ENCODE measurements around the gene LYRM4.

Gene LYRM4

DNA sequence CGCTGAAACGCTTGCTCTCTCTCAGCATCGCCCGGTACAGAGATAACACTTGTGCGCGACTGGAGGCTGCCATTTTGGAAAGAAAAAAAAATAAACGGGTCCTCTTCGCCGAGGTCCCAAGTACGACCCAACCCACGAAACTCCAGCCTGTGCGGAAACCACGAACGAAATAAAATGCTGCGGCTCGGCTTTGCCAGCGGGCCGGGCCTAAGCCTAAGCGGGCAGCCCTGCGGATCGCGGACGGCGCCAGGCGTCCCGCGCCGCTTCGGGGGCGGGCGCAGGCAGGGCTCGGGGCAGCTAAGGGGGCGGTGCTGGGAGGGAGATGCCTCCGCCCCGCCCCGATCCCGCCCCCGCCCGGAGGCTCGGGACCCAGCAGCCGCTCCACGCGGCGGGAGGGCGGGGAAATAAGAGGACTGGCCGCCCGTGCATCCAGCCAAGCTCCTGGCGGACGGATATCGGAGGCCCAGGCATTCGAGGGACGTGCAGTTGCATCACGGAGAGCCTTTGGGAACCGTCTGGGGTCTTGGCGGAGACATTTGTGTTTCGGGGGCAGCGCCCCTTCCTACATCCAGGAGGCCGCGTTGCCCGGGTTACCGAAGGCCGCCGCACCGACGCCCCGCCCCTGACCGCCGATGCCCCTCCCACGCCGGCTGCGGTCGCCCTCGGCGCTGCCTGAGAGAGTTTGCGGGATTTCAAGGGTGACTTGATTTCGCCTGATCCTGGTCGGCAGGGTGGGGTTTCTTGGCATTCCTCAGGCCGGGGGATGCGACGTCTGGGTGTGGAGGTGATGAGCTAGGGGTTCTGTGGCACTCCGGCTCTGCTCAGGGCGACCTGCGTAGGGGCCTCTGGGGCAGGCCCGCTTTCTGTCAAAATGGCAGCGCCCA is at the start of gene LYRM4, which contains the start of gene FARS2:
Gene LYRM4 (minus strand): TSS at position 290 of the 884 bp plus-strand sequence. CDS start 217 bp downstream, at position 73.
Gene FARS2 (plus strand): TSS at position 853 of the 884 bp plus-strand sequence.
- DNase-seq (ENCODE audit: low spot score), result peak; percentile 91

DNA sequence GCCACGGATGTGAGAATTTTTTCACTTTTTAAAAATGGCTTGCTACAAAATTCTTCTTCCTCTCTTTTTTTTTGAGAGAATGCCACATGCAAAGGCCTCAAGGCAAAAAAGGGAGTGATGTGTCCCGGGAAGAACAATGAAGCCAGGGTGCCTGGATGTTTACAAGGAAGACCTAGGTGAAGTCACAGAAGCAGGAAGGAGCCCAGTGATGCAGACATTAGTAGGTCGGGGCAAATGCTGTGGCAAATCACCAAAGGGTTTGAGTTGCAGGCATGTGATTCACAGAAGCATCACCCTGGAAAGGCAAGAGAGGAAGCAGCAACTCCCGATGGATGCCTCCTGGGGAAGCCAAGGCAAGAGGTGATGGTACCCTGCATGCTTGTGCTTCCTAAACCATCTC is 47.3 kb upstream of the LYRM4 start:
- no peak for DNase-seq (ENCODE audit: low spot score)

DNA sequence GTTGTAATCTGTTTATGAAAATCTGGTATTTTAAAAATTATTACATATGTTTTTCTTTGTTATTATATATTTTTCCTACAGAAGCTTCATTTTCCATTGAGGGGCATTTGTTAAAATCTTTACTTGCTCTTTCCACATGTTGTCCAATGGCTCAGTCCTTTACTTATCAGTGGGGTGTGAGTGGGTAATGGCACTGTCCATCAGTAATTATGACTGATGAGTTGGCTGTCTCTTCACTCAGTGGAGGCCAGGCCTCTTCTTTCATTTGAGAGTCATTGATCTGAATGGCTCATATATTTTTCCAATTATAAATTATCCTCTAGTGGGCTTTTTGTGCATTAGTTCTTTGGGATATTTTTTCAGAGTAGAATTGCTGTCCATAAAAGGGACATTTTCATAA is 46.3 kb upstream of the LYRM4 start:
- DNase-seq (ENCODE audit: low spot score), result no peak

DNA sequence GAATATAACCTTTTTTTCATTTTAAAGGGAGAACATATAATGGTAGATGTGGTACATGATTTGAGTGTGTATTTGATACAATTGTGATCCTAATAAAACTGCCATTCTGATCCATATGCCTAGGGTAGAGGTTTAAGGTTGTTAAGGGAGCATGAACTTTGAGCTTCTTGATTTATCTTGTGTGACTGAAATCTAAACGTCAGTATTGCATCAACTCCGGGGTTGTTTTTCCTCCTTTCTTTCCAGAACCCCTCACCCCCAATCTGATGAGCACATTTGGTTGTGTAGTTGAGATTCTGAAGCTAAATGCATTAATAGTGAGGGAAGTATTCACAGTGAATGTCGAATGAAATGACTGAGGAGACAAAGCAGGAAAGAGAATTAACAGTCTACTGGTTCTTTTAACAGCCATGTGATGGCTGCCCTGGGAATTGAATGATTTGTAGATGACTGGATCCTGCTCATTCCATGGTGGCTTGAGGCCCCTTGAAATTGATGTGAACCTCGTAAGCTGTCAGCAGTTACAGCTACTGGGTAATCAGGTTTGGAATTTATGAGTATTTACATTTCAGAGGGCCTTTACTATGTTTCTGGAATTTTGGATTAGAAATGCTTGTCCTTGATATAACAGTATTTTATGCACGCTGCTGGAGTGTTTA is 45.3 kb upstream of the LYRM4 start:
- no peak for DNase-seq (ENCODE audit: low spot score)

DNA sequence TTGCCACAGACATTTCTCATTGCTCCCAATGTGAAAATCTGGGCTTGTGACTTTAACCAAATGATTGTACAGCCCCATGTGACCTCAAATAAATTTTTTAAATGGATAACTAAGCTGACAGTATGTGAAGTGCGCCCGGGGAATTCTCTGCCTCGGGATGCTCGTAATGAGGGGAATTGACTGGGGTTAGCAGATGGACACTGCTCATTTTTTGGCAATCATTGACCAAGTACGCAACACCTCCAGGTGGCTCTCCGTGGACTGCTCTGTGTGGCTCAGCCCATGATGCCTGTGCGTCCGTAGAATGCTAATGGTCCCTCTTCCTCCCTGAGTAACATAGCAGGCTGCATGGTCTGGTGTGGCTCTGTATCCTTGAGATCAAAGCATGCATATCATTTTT is 42.9 kb upstream of the LYRM4 start:
- no peak for DNase-seq (ENCODE audit: low spot score)

DNA sequence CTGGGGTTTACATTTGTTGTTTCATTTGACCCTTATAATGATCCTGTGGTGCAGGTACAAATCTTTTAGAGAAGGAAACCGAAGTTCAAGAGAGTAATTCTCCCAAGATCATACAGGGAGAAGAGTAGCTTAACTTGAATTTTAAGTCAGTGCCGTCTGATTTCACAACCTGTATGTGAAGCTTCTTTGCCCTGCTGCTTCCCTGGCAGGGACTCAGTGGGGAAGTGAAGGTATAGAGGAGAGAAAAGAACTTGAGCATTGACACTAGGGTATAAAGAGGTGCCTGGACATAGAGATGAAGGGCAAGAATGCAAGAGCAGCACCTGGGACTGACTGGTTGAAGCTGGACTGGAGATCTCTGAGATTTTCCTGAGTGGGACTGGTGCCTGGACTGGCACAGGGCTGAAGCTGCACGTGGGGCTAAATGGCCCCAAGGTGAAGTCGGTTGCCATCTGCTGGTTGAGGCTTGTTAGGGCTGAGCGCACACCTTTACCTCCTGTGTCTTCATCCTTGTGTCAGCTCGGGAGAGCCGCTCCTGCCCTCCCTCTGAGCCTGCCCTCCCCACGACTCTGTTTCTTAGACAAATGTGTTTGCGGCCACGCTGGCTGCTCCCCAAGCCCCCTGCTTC is 42.4 kb upstream of the LYRM4 start:
- peak; percentile 66 for DNase-seq (ENCODE audit: low spot score)

DNA sequence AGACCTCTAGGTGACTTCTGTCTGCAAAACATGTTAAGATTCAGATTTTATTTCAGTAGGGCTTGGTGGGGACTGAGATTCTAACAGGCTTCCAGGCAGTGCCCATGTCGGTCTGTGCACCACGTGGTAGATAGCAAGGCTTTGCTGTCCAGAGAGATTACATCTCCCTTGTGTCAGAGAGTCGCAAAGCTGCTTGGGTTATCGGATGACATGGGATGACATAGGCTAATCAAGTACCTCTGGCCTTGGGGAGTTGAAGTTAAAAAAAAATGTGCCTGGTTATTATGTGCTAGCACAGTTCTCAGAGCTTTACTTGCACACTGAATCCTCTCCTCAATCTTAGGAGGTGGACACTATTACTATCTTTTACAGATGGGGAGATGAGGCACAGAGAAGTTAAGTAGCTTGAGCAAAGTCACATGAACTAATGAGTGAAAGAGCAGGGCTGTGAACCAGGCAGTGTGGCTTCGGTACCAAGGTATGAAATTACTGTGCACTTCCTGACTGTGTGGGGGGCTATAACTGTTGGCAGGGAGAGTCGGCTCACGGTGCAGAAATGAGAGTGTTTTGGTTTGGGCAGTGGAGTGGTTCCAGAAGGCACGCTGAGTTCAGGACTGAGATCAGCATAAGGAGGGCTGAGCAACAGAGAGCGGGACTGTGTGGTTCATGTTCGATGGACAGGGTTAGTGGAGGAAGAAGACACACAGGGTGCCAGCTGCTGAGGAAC is 41.6 kb upstream of the LYRM4 start:
- DNase-seq (ENCODE audit: low spot score), result peak; percentile 15

DNA sequence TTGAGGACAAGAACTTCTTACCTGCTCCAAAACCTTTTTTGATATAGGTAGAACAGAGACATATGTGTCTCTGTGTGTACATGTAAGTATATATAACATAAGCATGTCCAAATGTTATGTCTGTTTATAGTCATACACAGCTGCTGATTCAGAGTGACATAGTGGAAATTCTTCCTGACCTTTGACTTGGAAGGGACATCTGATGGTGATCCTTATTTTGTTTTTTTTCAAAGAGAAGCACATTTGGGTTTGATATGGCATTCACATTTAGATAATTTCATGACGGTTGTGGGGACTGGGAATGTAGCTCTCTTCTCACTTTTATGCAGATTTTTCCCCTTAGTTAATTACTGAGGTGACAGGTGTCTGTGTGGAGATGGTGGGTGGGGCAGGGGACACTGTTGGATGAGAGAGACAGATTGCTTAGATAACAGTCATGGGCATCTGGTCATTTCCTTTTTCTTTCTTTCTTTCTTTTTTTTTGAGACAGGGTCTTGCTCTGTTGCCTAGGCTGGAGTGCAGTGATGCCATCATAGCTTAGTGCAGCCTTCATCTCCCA is 39.5 kb upstream of the LYRM4 start:
- no peak for DNase-seq (ENCODE audit: low spot score)

DNA sequence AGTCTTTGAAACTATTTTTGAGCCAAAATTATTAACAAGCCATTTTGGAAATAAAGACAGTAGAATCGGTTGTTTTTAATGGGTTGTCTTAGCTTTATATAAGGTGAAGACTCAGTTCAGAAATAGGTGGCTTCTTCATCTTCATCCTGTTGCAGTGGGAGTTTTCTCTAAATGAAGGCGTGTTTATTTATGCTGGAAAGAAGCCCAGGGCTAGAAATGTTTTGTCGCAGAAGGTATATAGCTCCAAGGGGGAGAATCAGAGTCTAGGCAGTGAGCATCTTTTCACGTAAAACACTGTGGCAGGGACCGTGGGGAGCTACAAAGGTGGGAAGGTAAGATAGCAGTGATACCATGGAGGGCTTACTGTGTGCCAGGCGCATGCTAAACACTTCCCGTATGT is 34.9 kb upstream of the LYRM4 start:
- DNase-seq (ENCODE audit: low spot score), result no peak

DNA sequence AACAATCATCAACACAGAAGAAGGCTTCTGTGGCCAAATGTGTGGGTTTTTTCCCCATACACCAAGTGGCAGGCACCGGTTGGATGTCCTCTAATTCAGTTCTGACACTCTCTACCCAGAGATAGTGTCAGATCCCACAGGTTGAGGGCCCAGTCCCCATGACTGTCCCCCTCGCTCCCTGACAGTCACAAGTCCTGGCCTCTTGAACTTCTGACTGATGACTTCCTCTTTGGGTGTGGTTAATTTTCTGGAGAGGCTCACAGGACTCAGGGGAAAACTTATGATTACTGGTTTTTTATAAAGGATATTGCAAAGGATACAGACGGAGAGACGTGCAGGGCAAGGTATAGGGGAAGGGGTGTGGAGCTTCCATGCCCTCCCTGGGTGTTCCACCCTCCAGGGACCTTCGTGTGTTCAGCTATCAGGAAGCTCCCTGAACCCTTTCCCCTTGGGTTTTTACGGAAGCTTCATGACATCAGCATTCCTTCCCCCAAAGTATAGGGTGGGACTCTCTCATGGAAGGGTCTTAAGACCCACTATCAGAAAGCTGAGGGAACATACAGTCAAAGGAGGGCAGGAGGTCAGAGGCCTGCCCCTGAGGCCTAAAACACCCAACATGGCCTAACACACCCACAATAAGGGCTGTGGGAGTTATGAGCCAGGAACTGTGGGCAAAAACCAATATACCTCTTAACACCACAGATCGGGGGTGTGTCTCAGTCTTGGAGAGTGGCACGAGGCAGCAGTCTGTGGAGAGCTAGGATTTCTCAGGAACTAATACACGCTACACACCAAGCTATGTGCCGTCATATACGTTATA is 33.9 kb upstream of the LYRM4 start:
- DNase-seq (ENCODE audit: low spot score), result no peak

DNA sequence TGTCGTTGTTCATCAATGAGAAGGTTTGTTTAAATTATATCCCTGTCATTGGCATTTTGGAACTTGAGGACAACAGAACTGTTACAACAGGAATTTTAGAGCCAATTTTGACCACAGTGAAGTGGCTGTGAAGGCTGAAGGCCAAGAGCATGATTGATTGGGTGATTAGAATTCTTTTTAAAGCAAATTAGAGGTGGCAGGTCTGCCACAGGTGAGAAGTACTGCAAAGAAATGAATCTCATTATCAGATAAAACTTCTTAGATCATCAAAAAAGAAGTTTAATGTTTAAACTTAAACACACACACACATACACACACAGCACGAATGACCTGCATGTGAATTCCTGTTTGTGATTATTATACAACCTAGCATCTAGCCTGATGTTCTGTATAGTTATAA is 32.9 kb upstream of the LYRM4 start:
- no peak for DNase-seq (ENCODE audit: low spot score)

DNA sequence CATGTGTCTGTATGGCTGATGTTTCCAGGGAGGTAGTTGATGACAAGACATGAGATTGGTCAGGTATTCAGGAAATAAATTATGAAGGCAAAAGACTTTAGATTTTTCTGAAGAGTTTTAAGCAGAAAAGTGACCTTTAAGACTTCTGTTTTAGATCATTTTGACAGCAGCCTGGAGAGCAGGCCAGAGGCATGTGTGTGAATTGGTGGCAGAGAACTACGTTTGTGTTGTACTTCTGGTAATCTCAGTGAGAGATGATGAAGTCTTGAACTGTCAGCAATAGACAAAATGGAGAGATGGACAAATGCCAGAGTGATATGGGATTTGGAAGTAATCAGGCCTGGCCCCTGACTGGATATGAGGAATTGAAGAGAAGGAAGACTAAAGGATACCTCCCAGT is 31.4 kb upstream of the LYRM4 start:
- DNase-seq (ENCODE audit: low spot score), result no peak

DNA sequence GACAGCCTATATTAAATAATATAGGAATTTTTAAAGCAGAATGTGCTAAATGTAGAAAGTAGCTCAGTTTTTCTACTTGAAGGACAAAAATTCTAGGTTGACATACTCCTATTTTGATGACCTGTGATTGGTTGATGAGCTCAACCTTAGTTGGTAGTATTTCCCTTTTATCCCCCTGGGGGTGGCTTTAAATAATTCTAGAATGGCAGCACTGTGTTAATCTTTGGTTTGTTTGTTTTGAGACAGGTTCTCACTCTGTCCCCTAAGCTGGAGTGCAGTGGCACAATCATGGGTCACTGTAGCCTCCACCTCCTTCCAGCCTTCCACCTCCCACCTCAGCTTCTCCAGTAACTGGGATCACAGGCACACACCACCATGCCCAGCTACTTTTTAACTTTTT is 29.8 kb upstream of the LYRM4 start:
- no peak for DNase-seq (ENCODE audit: low spot score)

DNA sequence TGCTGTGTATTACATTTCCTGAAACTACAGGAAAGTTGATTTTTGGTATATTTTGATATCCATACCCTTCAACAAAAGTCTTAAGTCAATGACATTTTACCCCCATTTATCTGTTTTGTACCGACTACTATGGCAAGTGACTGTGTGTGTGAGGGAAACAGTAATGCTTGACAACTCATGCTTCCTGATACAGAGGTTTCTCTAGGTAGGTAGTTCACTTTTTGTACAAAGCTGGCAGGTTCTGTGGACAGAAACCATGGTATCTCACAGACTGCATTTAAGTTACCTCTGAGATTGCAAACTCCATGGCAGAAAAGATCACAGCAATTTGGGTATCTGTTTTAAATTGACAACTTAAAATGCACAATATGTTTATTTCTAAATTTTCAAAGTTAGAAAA is 29.3 kb upstream of the LYRM4 start:
- no peak for DNase-seq (ENCODE audit: low spot score)

DNA sequence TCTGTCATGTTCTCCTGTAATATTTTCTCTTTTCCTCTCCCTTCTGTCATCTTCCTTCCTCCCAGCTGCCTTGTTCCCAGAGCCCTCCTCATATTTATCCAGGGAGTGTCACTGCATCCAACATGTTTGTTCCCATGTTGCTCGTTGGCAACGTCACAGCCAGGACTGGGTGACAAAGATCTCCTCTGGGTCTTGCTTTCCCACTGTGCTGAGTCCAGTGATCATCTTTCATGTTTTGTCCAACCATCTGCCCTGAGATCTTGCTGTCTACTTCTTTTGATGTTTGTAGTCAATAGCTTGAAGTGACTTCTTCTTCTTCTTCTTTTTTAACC is 27.2 kb upstream of the LYRM4 start:
- no peak for DNase-seq (ENCODE audit: low spot score)

DNA sequence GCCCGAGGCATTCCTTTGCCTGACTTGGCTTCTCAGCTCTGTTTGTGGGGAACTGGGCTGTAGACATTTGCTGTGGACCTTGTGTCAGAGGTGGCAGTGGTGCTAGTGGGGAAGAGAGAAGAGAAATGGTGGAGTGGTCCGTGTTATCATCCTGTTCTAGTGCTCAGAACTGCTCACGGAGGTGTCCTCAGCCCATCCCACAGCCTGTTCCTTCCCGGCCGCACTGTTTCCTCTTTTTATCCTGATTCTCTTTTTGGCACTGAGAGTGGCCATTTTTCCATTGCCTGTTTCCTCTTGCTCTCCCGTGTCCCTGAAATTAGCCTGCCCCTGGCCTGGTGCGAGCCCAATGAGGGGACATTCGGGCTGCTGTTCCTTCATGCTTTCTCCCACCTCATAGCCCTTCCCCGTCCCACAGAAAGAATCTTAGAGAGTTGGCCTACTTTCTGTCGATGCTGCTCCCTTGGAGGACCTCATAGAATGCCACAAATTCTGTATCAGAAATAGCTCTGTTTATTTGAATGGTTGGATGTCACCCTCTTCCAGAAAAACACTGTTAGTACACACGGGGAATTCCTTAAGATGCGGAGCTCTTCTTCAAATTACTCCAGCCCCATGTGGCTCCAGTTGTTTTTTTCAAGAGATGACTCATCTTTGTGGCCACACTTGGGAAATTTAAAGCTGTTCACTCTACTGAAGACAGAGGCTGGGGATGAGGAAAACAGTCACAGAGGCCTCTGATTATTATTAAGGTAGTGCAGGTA is 26.6 kb upstream of the LYRM4 start:
- DNase-seq (ENCODE audit: low spot score), result no peak

DNA sequence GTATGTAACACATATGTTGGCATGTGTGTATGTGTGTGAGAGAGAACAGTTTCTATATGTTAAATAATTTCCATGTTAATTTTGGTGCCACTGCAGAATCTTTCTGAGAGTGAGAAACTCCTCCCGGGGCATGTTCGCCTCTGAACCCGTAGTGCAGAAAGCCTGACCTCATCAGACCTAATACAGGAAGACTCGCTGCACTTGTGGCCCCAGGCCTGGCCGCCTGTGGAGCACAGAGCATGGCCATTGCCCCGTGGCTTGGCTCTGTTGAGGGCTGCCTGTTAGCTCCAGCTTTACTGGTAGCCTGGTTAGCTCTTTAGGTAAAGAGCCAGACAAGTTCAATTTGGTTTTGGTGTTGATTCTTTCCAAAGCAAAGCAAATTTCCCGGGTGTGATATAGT is 26.0 kb upstream of the LYRM4 start:
- no peak for DNase-seq (ENCODE audit: low spot score)

DNA sequence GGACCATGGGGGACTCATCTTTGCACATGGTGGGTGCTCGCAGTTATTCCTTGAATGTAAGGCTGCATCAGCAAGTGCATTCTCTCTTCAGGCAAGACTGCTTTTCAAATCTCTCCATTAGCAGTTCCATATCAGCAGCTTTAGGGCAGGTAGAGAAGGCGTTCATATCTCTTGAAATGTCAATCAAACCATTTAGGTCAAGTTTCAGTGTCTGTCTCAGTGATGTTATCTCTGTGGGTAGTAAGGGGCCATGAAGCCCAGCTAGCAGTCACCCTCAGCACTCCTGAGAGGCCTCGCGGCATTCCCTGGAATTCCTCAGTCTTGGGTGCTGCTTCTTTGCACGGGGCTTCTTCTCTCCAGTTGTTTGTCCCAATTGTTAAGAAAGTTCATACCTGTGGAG is 24.8 kb upstream of the LYRM4 start:
- DNase-seq (ENCODE audit: low spot score), result no peak

DNA sequence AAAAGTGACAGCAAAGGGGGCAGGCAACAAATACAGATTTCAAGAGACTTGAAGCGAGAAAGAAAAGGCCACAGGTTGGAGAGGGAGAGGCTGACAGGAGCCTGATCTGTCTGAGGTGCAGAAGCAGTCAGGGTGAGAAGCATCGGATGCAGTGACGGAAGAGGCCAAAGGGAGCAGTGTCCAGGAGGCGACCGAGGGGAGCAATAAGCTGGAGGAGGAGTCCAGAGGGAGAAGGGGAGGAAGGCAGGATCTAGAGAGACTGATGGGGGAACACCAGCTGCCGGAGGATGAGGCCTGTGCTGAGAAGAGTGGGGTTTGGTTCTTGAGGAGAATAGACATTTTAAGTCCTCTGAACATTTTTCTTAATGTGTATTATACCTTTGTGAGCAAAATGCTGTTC is 24.3 kb upstream of the LYRM4 start:
- DNase-seq (ENCODE audit: low spot score), result no peak

DNA sequence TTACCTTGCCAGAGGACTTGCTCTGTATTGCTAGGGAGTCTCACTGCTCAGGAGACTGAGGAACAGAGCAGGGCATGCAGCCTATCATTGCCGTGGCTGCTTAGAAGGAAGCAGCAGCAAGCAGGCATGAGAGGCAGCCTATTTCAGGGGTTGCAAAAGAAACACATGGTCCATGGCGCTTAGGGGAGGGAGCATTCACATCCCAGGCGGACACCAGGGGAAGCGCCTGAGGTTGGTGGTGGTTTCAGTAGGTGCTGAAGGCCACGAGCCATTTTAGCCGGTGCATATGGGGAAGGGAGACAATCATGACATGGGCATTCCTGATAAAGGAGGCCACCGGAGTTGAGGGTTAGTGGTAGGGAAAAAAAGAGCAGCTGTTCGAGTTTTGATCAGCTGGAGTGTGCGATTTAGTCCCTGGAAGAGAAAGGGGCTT is 21.5 kb upstream of the LYRM4 start:
- DNase-seq (ENCODE audit: low spot score), result no peak

DNA sequence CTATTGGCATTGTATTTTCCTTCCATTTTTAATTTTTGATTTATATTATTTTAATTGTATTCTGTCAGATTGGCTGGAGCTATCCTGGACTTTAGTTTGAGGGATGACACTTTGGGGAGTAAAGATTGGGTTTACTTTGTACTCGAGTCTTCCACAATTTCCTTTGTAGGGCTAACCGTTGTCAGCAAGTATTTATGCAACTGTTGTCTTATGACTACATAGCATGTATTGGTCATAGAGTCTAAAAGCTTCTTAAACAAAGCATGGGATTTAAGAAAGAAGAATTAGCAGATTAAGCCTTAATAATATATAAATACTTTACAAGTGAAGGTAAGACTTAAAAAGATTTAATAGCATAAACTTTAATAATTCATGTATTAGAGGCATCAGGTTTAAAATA is 20.2 kb upstream of the LYRM4 start:
- DNase-seq (ENCODE audit: low spot score), result no peak
